Esophagus (tissue), 2 donors: Measurements from ENCODE around the gene GLIPR1L2. TPM values are rescaled to one million over a fixed set of nuclear protein-coding genes. Genes with fewer than 3 reads are reported as not detected.
"Not testable (repeated sequence)": the region's sequence is repeated elsewhere in the genome, so short reads cannot be mapped to it uniquely, and the experiment has no call there.

ENCODE experiments used
- H3K27ac ChIP-seq, 2 donors: one replicate each; pipeline ENCODE4 v1.5.1; 2013; ENCODE audit warnings: low read depth in 2 of 2, mild to moderate bottlenecking in 2 of 2, inconsistent platforms in 1 of 2, low read length in 1 of 2, moderate library complexity in 1 of 2
- H3K27me3 ChIP-seq, 2 donors: one replicate each; pipeline ENCODE4 v1.6.1; 2013; ENCODE audit warnings: low read length in 2 of 2, control low read depth in 1 of 2, mild to moderate bottlenecking in 1 of 2; ENCODE audit not compliant: insufficient read depth in 2 of 2, control insufficient read depth in 1 of 2
- H3K36me3 ChIP-seq, 2 donors: one replicate each; pipeline ENCODE4 v1.6.1; 2013; ENCODE audit warnings: low read length in 1 of 2; ENCODE audit not compliant: control insufficient read depth in 2 of 2, insufficient read depth in 2 of 2
- H3K4me1 ChIP-seq, 2 donors: one replicate each; pipeline ENCODE4 v1.6.1; 2013; ENCODE audit warnings: low read length in 1 of 2; ENCODE audit not compliant: control insufficient read depth in 2 of 2, insufficient read depth in 2 of 2
- H3K4me3 ChIP-seq, 2 donors: one replicate each; pipeline ENCODE4 v1.5.1; 2013; ENCODE audit warnings: low read length in 2 of 2, mild to moderate bottlenecking in 2 of 2, low read depth in 1 of 2, moderate library complexity in 1 of 2
- H3K9me3 ChIP-seq, 2 donors: one replicate each; pipeline ENCODE4 v1.6.1; 2013; ENCODE audit warnings: mild to moderate bottlenecking in 2 of 2, low read depth in 1 of 2, low read length in 1 of 2, moderate library complexity in 1 of 2; ENCODE audit not compliant: control insufficient read depth in 2 of 2, insufficient read depth in 1 of 2
- WGBS, 2 donors: extraction: QIAGEN DNeasy Blood & Tissue Kit; methylation state at CpG; one replicate each; pipeline ENCODE4 v1.1.7; 2013; 5-methylcytosine and 5-hydroxymethylcytosine counted together
- polyA plus RNA-seq, 2 donors: library from polyadenylated mRNA; stranded (reverse); fragments of 200-250 nt; gene quantifications; one replicate each; pipeline ENCODE4 v1.2.3, GENCODE V29; 2013
- donor health status: healthy with polysubstance abuse.
- donor health status: Bipolar disorder and iron deficiency.

Gene GLIPR1L2
- polyA plus RNA-seq, 2 donors: 0.14 to 0.22 TPM

DNA sequence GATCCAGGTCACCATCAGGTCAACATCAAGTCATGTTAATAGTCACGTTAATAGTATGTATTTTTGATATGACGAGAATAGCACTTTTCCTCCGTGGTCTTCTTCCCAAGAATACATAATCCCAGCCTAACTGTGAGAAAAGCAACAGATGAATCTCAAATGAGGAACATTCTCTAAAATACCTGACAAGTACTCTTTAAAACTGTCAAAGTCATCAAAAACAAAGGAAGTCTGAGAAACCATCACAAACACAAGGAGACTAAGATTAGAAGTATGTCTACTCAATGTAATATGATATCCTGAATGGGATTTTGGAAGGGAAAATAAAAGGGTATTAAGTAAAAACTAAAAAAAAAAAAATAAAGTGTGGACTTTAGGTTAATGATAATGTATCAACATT is 52.8 kb downstream of the GLIPR1L2 start:
- Histone ChIP-seq H3K4me3 (no peak overlapping the region), H3K36me3 (no peaks in the 10 kb centered on the region), H3K27ac (no peak overlapping the region), H3K9me3 (no peaks in the 10 kb centered on the region), H3K27me3 (no peaks in the 10 kb centered on the region), H3K4me1 (no peaks in the 10 kb centered on the region)
- 55 to 57% methylated on average over 3 of the region's 3 CpGs for WGBS, 2 donors

DNA sequence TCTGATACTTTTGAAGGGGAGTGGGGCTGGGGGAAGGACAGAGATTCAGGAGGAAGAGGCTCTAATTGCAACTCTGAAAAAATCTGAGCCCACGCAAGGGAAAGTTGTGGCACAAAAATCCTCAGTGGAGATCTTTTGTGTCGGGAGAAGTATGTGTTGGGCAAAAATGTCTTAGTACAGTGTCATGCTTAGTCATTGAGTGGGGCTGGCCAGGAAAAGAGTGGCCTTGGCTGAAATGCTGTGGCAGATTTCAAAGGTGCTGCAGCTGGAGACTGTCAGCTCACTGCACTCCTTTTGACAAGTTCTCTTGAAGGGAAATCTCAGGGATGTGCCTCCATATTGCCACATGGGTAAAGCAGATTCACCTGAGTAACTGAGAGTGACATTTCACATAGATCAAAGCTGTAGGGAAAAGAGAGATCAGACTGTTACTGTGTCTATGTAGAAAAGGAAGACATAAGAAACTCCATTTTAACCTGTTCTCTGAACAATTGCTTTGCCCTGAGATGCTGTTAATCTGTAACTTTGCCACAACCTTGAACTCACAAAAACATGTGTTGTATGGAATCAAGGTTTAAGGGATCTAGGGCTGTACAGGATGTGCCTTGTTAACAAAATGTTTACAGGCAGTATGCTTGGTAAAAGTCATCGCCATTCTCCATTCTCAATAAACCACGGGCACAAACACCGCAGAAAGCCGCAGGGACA is 53.7 kb downstream of the GLIPR1L2 start:
- no peak overlapping the region for H3K27ac ChIP-seq
- WGBS, 2 donors: 88 to 90% methylated on average over 6 of the region's 6 CpGs
- no peaks in the 10 kb centered on the region for H3K4me1 ChIP-seq
- H3K27me3 ChIP-seq: no peaks in the 10 kb centered on the region
- H3K9me3 ChIP-seq: no peaks in the 10 kb centered on the region
- no peak overlapping the region for H3K4me3 ChIP-seq
- no peaks in the 10 kb centered on the region for H3K36me3 ChIP-seq

DNA sequence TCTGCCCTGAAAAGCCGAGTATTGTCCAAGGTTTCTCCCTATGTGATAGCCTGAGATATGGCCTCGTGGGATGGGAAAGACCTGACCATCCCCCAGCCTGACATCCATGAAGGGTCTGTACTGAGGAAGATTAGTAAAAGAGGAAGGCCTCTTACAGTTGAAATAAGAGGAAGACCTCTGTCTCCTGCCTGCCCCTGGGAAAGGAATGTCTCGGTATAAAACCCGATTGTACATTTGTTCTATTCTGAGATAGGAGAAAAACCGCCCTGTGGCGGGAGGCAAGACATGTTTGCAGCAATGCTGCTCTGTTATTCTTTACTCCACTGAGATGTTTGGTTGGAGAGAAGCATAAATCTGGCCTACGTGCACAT is 54.2 kb downstream of the GLIPR1L2 start:
- H3K9me3 ChIP-seq, H3K4me1 ChIP-seq, H3K4me3 ChIP-seq, H3K27me3 ChIP-seq, H3K36me3 ChIP-seq, H3K27ac ChIP-seq: not testable (repeated sequence)
- WGBS, 2 donors: 78 to 80% methylated on average over 7 of the region's 7 CpGs

DNA sequence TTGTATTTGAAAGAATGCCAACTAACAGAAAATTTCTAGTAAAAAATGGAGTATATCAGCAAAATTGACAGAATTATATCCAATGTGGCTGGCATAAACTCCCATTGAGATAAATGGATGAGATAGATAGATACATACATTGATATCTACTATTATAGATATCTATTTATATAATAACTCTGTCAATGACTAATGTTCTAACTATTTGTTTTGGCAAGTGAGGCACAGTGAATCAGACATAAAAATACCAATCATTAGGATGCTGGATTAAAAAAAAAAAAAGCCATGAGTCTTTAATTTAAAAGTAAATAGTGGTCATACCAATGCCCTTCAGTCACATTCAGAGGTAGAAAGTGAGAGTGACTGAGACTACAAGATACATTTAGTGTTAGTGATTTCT is 56.0 kb downstream of the GLIPR1L2 start:
- H3K27me3 ChIP-seq: no peaks in the 10 kb centered on the region
- no peaks in the 10 kb centered on the region for H3K36me3 ChIP-seq
- no peaks in the 10 kb centered on the region for H3K4me1 ChIP-seq
- H3K27ac ChIP-seq: no peak overlapping the region
- H3K4me3 ChIP-seq: no peak overlapping the region
- no peaks in the 10 kb centered on the region for H3K9me3 ChIP-seq

DNA sequence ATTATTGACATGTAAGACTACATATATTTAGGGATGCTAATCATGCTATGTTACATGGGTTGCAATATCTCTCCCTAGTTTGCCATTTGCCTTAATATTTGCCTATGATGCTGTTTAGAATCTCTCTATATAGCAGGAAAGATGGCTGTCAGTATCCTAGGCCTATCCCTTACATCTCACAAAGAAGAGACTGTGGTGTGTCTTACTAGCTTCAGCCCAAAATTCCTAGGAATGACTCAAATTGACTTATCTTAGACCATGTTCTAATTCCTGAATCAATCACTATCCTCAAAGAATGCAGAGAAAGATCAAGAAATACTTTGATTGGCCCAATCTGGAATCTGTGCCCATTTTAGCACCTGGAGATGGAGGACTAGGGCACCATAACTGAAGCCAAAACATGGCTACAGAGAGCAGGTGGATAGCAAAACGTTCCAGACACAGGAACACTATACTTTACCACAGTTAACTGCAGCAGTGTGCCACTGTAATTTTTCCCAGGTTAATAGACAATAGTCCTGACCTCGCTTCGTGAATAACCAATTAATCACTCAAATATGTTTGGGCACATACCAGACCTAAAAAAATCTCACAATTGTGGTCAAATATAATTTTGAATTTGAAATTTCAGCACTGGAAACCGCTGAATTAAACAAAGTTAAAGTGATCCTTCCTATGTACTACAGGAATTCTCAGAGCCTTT is 57.0 kb downstream of the GLIPR1L2 start:
- Histone ChIP-seq H3K4me1 (no peaks in the 10 kb centered on the region), H3K36me3 (no peaks in the 10 kb centered on the region), H3K4me3 (no peak overlapping the region), H3K27me3 (no peaks in the 10 kb centered on the region), H3K9me3 (no peaks in the 10 kb centered on the region), H3K27ac (no peak overlapping the region)
- 64% methylated on average over 4 of the region's 4 CpGs for WGBS, 2 donors

DNA sequence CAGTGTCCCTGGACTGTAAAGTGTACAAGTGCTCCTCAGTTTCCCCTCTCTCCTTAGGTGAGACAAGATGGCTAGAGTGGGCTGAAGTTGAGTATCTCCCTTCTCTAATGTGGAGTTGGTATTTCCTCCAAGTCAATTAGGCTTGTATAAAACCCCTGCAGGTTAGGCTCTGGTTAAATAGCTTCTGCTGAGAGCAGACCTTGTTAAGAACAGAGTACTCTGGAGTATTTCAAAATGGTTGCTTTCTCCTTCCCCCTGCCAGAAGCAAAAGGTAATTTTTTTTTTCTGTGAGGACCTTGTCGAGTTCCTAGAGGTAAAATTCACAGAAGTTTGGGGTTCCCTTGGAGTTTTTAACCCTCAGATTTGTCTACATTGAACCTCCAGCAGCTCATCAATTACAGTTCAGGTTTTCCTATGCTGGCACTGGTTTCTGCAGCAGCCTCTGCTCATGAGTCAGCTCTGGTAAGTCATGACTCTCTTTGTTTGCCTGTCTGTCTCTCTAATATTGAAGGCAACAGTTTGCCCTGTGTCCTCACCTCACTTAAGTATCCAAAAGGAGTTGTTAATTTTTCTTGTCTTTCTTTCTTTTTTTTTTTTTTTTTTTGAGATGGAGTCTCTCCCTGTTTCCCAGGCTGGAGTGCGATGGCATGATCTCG is 61.9 kb downstream of the GLIPR1L2 start:
- Histone ChIP-seq H3K4me3 (no peak overlapping the region), H3K9me3 (no peaks in the 10 kb centered on the region), H3K27ac (no peak overlapping the region), H3K4me1 (no peaks in the 10 kb centered on the region), H3K36me3 (no peaks in the 10 kb centered on the region), H3K27me3 (no peaks in the 10 kb centered on the region)
- 77 to 83% methylated on average over 3 of the region's 3 CpGs for WGBS, 2 donors

DNA sequence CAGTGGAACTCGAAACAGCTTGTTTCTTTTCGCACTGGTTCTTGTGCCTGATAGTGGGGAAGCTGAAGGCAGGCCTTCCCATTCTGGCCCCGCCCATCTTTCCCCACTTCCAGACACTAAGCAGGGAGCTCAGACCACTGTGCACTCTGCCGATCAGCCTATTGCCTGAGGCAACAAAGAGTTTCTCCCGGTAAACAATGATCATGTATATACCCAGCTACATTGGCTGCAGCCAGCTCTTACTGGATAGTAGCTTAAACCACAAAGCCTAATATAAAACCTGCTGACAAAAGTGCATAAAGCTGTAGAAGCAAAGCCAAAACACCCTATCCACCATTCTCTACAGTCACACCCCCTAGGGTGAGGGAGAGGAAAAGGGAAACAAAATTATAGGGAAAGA is 65.0 kb downstream of the GLIPR1L2 start:
- Histone ChIP-seq H3K27me3 (no peaks in the 10 kb centered on the region), H3K27ac (no peak overlapping the region), H3K9me3 (no peaks in the 10 kb centered on the region), H3K4me1 (no peaks in the 10 kb centered on the region), H3K4me3 (no peak overlapping the region), H3K36me3 (no peaks in the 10 kb centered on the region)
- WGBS, 2 donors: 74 to 78% methylated on average over 5 of the region's 5 CpGs

DNA sequence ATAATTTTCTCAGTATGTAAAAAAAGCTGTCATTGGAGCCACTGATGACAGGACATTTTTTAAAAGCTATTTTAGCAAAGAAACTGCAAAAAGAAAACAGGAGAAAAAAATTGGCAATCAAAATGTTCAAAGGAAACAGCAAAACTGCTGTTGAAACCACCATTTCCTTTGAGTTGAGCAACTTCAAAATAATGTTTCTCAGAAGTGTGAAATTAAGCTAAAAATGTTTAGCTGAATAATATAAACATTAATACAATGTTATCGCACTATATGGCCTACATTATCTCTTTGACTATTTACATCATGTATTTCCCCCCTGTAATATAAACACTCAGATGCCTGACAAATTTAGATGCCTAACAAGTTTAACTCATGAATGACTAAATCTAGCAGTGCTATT is 66.3 kb downstream of the GLIPR1L2 start:
- H3K27me3 ChIP-seq: no peaks in the 10 kb centered on the region
- WGBS, 2 donors: 42 to 56% methylated on average over 1 of the region's 1 CpG
- H3K4me1 ChIP-seq: no peaks in the 10 kb centered on the region
- H3K4me3 ChIP-seq: no peak overlapping the region
- H3K36me3 ChIP-seq: no peaks in the 10 kb centered on the region
- no peak overlapping the region for H3K27ac ChIP-seq
- H3K9me3 ChIP-seq: no peaks in the 10 kb centered on the region

DNA sequence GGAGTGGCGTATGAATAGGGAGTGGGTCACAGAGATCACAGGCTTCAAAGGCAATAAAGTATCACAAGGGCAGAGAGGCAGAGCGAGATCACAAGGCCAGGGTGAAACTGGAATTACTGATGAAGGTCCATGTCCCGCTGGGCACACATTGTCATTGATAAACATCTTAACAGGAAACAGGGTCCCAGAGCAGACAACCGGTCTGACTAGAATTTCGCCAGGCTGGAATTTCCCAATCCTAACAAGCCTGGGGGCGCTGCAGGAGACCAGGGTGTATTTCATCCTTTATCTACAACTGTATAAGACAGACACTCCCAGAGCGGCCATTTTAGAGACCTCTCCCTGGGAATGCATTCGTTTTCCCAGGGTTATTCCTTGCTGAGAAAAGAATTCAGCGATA is 67.0 kb downstream of the GLIPR1L2 start:
- H3K9me3 ChIP-seq, H3K36me3 ChIP-seq, H3K27ac ChIP-seq, H3K4me3 ChIP-seq, H3K27me3 ChIP-seq, H3K4me1 ChIP-seq: not testable (repeated sequence)
- WGBS, 2 donors: 77 to 80% methylated on average over 9 of the region's 9 CpGs

DNA sequence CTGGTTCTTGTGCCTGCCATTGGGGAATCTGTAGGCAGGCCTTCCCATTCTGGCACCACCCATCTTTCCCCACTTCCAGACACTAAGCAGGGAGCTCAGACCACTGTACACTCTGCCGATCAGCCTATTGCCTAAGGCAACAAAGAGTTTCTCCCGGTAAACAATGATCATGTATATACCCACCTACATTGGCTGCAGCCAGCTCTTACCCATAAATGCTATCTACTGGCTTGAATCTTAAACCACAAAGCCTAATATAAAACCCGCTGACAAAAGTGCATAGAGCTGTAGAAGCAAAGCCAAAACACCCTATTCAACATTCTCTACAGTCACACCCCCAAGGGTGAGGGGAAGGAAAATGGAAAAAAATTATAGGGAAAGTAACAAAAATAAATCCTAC is 68.9 kb downstream of the GLIPR1L2 start:
- 79 to 87% methylated on average over 3 of the region's 3 CpGs for WGBS, 2 donors
- no peaks in the 10 kb centered on the region for H3K4me1 ChIP-seq
- no peaks in the 10 kb centered on the region for H3K36me3 ChIP-seq
- no peak overlapping the region for H3K27ac ChIP-seq
- no peaks in the 10 kb centered on the region for H3K27me3 ChIP-seq
- no peaks in the 10 kb centered on the region for H3K9me3 ChIP-seq
- no peak overlapping the region for H3K4me3 ChIP-seq
